Gastrocnemius medialis (tissue), 4 donors: ENCODE data around the gene PSMD2. TPM values are rescaled to one million over a fixed set of nuclear protein-coding genes. Genes with fewer than 3 reads are reported as not detected.

ENCODE experiments used
- ATAC-seq, 2 donors: fragments of 150-250 bp; one replicate each; pipeline ENCODE4 v1.9.1; 2016
- DNase-seq, 2 donors: peaks; one replicate each; pipeline ENCODE4 v3.0.0-alpha.2; 2019
- H3K27ac ChIP-seq, 4 donors: fragments of 200-600 bp; sonication (generic); 1 replicate in 1 of 4; 2 replicates in 3 of 4; pipeline ENCODE4 v1.5.1; 2016 to 2018; ENCODE audit warnings: mild to moderate bottlenecking in 2 of 4, moderate library complexity in 1 of 4
- H3K27me3 ChIP-seq, 3 donors: fragments of 200-600 bp; sonication (generic) in 2 of 3; 1 replicate in 1 of 3; 2 replicates in 2 of 3; pipeline versions ENCODE4 v1.5.1 to v1.6.0; 2016 to 2019; ENCODE audit warnings: mild to moderate bottlenecking in 1 of 3, moderate library complexity in 1 of 3
- H3K36me3 ChIP-seq, 2 donors: fragments of 200-600 bp; sonication (generic) in 1 of 2; one replicate each; pipeline ENCODE4 v1.5.1; 2017 to 2018
- H3K4me1 ChIP-seq, 2 donors: fragments of 200-600 bp; sonication (generic) in 1 of 2; one replicate each; pipeline ENCODE4 v1.5.1; 2016 to 2017; ENCODE audit warnings: mild to moderate bottlenecking in 2 of 2
- H3K4me3 ChIP-seq, 4 donors: fragments of 200-600 bp; sonication (generic) in 3 of 4; 1 replicate in 1 of 4; 2 replicates in 3 of 4; pipeline ENCODE4 v1.5.1; 2016 to 2019; ENCODE audit warnings: mild to moderate bottlenecking in 2 of 4
- H3K9me3 ChIP-seq, 3 donors: fragments of 200-600 bp; sonication (generic) in 2 of 3; 1 replicate in 1 of 3; 2 replicates in 2 of 3; pipeline ENCODE4 v1.5.1; 2016 to 2019
- CTCF ChIP-seq, 5 experiments: fragments of 450-650 bp in 3 of 5; fragments of 200-600 bp in 2 of 5; sonication (generic) in 2 of 5; IDR thresholded peaks in 4 of 5; conservative IDR thresholded peaks in 1 of 5; 1 replicate in 4 of 5; 2 replicates in 1 of 5; pipeline ENCODE4 v1.5.1; 2016 to 2019; ENCODE audit warnings: antibody characterized with exemption in 5 of 5, mild to moderate bottlenecking in 3 of 5, moderate library complexity in 3 of 5
- POLR2A ChIP-seq, 2 donors: fragments of 450-650 bp; IDR thresholded peaks; one replicate each; pipeline ENCODE4 v1.6.1; 2017; ENCODE audit warnings: antibody characterized with exemption in 2 of 2, mild to moderate bottlenecking in 2 of 2, moderate library complexity in 2 of 2
- in situ Hi-C, 4 donors: fragments of 200-750 bp; cut with MboI; loops; one replicate each; pipeline versions ENCODE4 v1.15.0 to v1.8.0; 2017; ENCODE audit warnings: low sequenced_read_pairs in 4 of 4
- intact Hi-C: fragments of 100-400 bp; cut with DNase I; formaldehyde crosslinking; loops from one replicate; pipeline ENCODE4 v1.15.1; 2023; ENCODE audit warnings: low total_unique reads
- total RNA-seq, 4 donors: library from RNA; depleted of rRNA; stranded (reverse); fragments of >200 nt; gene quantifications; one replicate each; pipeline versions ENCODE4 v1.1.0 to v1.2.3, GENCODE V29; 2016

Gene PSMD2
- total RNA-seq, 4 donors from 2014 or later: 560 to 831 (median 720) TPM

GRCh38 chr3:184333190-184333589 is 34.1 kb downstream of the PSMD2 start:
- H3K27ac ChIP-seq: peak overlapping the region; percentile 98 to 99 (median 98)
- ATAC-seq (no peak), DNase-seq (no peak)
- in situ Hi-C loops: no loop called here
- intact Hi-C loops: loop anchor here (10.0 kb wide), 1 partner anchor 1028 kb away; no protein-coding TSS in a partner anchor
- peaks cover 22 to 31% of the 10 kb centered on the region in 2 donors for H3K4me1 ChIP-seq
- no peak overlapping the region for H3K4me3 ChIP-seq
- peaks cover 0 to 70% of the 10 kb centered on the region in 2 donors for H3K36me3 ChIP-seq
- no peaks in the 10 kb centered on the region for H3K9me3 ChIP-seq
- no peaks in the 10 kb centered on the region for H3K27me3 ChIP-seq
- TF ChIP-seq CTCF (IDR thresholded peaks at IDR 0.05 in 4 of 5, conservative IDR thresholded peaks at IDR 0.05 in 1 of 5) (no peak), POLR2A (IDR thresholded peaks at IDR 0.05) (no peak)

GRCh38 chr3:184333700-184334099 is 34.7 kb downstream of the PSMD2 start:
- in situ Hi-C loops: no loop called here
- peaks cover 27 to 36% of the 10 kb centered on the region in 2 donors for H3K4me1 ChIP-seq

GRCh38 chr3:184334470-184335158 is 35.6 kb downstream of the PSMD2 start:
- DNase-seq (no peak), ATAC-seq (peak in 1 of 2 donors; percentile 12)
- Histone ChIP-seq H3K36me3 (peaks cover 0 to 55% of the 10 kb centered on the region in 2 donors), H3K9me3 (no peaks in the 10 kb centered on the region), H3K27ac (peak overlapping the region; percentile 98 to 99 (median 98)), H3K4me3 (no peak overlapping the region), H3K4me1 (peaks cover 33 to 44% of the 10 kb centered on the region in 2 donors), H3K27me3 (no peaks in the 10 kb centered on the region)
- no peak for TF ChIP-seq CTCF (IDR thresholded peaks at IDR 0.05 in 4 of 5, conservative IDR thresholded peaks at IDR 0.05 in 1 of 5)
- TF ChIP-seq POLR2A (IDR thresholded peaks at IDR 0.05): no peak
- intact Hi-C loops (loop anchor here (2.0 to 10.0 kb wide), 2 partner anchors 14 to 1030 kb away; no protein-coding TSS in a partner anchor), in situ Hi-C loops (no loop called here)

More at GRCh38 chr3:184333700-184334099, 34.7 kb downstream of the PSMD2 start:
- Histone ChIP-seq H3K27ac (peak overlapping the region; percentile 98 to 99 (median 98)), H3K9me3 (no peaks in the 10 kb centered on the region), H3K27me3 (no peaks in the 10 kb centered on the region), H3K36me3 (peaks cover 0 to 64% of the 10 kb centered on the region in 2 donors), H3K4me3 (no peak overlapping the region)
- DNase-seq (no peak), ATAC-seq (no peak)
- intact Hi-C loops: loop anchor here (2.0 to 10.0 kb wide), 2 partner anchors 13 to 1029 kb away; no protein-coding TSS in a partner anchor
- no peak for TF ChIP-seq CTCF (IDR thresholded peaks at IDR 0.05 in 4 of 5, conservative IDR thresholded peaks at IDR 0.05 in 1 of 5)
- no peak for TF ChIP-seq POLR2A (IDR thresholded peaks at IDR 0.05)

- in situ Hi-C loops (no loop called here), intact Hi-C loops (loop anchor here (2.0 to 10.0 kb wide), 2 partner anchors 14 to 1030 kb away; no protein-coding TSS in a partner anchor)
- H3K27me3 ChIP-seq: no peaks in the 10 kb centered on the region
- ATAC-seq: peak in 1 of 2 donors; percentile 13
- no peak for DNase-seq
- peak overlapping the region; percentile 75 to 90 (median 82) for H3K4me3 ChIP-seq
- H3K36me3 ChIP-seq: peaks cover 0 to 49% of the 10 kb centered on the region in 2 donors
- H3K4me1 ChIP-seq: peaks cover 38 to 47% of the 10 kb centered on the region in 2 donors
- no peaks in the 10 kb centered on the region for H3K9me3 ChIP-seq
- peak overlapping the region; percentile 98 to 99 (median 98) for H3K27ac ChIP-seq
- no peak for TF ChIP-seq POLR2A (IDR thresholded peaks at IDR 0.05)
- TF ChIP-seq CTCF (IDR thresholded peaks at IDR 0.05 in 4 of 5, conservative IDR thresholded peaks at IDR 0.05 in 1 of 5): no peak
Observed at GRCh38 chr3:184335291-184335660, 36.2 kb downstream of the PSMD2 start.
